ENCODE data around the gene GALNT5.

DNA sequence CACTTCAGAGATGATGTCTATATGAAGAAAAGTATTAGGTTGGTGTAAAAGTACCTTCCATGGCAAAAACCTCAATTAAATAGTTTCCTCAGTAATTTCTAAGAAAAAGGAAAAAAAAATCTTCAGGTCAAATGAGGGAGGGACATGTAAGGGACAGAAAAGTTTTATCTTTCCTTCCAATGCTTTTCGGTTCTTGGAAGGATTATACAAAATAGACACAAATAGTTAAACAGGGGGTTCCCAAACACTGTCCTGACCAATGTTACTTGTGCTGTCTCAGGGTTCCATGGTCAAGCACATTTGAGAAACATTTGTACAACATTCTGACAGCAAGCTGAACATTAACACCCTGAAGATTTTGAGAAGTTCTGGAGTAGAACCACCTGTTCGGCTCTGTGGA lies 46.1 kb downstream of the GALNT5 start:
- TF ChIP-seq CTCF (IDR thresholded peaks at IDR 0.05) (no peak), POLR2A (IDR thresholded peaks at IDR 0.05; ENCODE audit: low read depth) (no peak)

Measured in esophagus muscularis mucosa (tissue), 3 donors.